H1 (cell line): Measurements from ENCODE around the gene MCCD1.

Source experiments
- CEBPB ChIP-seq: IDR thresholded peaks from 2 replicates; pipeline ENCODE4 v1.6.1; 2012; ENCODE audit warnings: low read depth, low read length
- CTCF ChIP-seq, 3 experiments: IDR thresholded peaks; 1 replicate in 2 of 3; 2 replicates in 1 of 3; pipeline versions ENCODE4 v1.5.1 to v1.6.1; 2011; ENCODE audit warnings: low read length in 3 of 3, mild to moderate bottlenecking in 3 of 3, inconsistent platforms in 2 of 3, low read depth in 1 of 3, moderate library complexity in 1 of 3; ENCODE audit not compliant: insufficient read depth in 1 of 3; ENCODE audit errors: control extremely low read depth in 1 of 3
- EP300 ChIP-seq, 2 experiments: IDR thresholded peaks; 1 replicate in 1 of 2; 2 replicates in 1 of 2; pipeline ENCODE4 v1.6.1; 2011 to 2012; ENCODE audit warnings: low read depth in 2 of 2, low read length in 2 of 2, mild to moderate bottlenecking in 2 of 2, borderline replicate concordance in 1 of 2, inconsistent platforms in 1 of 2, moderate library complexity in 1 of 2
- FOSL1 ChIP-seq: IDR thresholded peaks from 2 replicates; pipeline ENCODE4 v1.6.1; 2011; ENCODE audit warnings: mild to moderate bottlenecking, low read depth, low read length, moderate library complexity; ENCODE audit not compliant: insufficient read depth
- GABPA ChIP-seq: IDR thresholded peaks from 2 replicates; pipeline ENCODE4 v1.6.1; 2011; ENCODE audit warnings: mild to moderate bottlenecking, low read length, moderate library complexity, borderline replicate concordance; ENCODE audit not compliant: insufficient read depth
- POLR2A ChIP-seq, 2 experiments: IDR thresholded peaks; 1 replicate in 1 of 2; 2 replicates in 1 of 2; pipeline ENCODE4 v1.6.1; 2011; ENCODE audit warnings: low read depth in 2 of 2, low read length in 2 of 2, mild to moderate bottlenecking in 2 of 2; ENCODE audit errors: control extremely low read depth in 1 of 2
- POLR2AphosphoS5 ChIP-seq: IDR thresholded peaks from 2 replicates; pipeline ENCODE4 v1.6.1; 2011; ENCODE audit warnings: low read depth, low read length
- RAD21 ChIP-seq, 2 experiments: IDR thresholded peaks in 1 of 2; conservative IDR thresholded peaks in 1 of 2; 2 replicates each; pipeline ENCODE4 v1.6.1; 2011; ENCODE audit warnings: low read depth in 2 of 2, low read length in 2 of 2, improper control_type of control experiment in 1 of 2, inconsistent platforms in 1 of 2, mild to moderate bottlenecking in 1 of 2, moderate library complexity in 1 of 2
- TAF1 ChIP-seq: IDR thresholded peaks from 2 replicates; pipeline ENCODE4 v1.6.1; 2011; ENCODE audit warnings: mild to moderate bottlenecking, low read depth, low read length
- YY1 ChIP-seq: IDR thresholded peaks from 2 replicates; pipeline ENCODE4 v1.6.1; 2011; ENCODE audit warnings: low read depth, mild to moderate bottlenecking, low read length

- TF ChIP-seq POLR2AphosphoS5 = no peak
- TF ChIP-seq EP300 (IDR thresholded peaks at IDR 0.05; ENCODE audit: borderline replicate concordance in 1 of 2, low read depth in 2 of 2, low read length in 2 of 2) = no peak
- TF ChIP-seq CTCF (IDR thresholded peaks at IDR 0.05; ENCODE audit: control extremely low read depth in 1 of 3, insufficient read depth in 1 of 3, low read depth in 1 of 3, low read length in 3 of 3) = no peak
- no peak for TF ChIP-seq YY1
- no peak for TF ChIP-seq RAD21 (IDR thresholded peaks at IDR 0.05 in 1 of 2, conservative IDR thresholded peaks at IDR 0.05 in 1 of 2; ENCODE audit: low read depth in 2 of 2, low read length in 2 of 2)
- TF ChIP-seq POLR2A (IDR thresholded peaks at IDR 0.05; ENCODE audit: control extremely low read depth in 1 of 2, low read depth in 2 of 2, low read length in 2 of 2) = no peak; a peak in 1 of 3 replicates
- no peak for TF ChIP-seq TAF1
- TF ChIP-seq CEBPB = no peak
- no peak for TF ChIP-seq FOSL1
- no peak for TF ChIP-seq GABPA
Measured at GRCh38 chr6:31534521-31535040, 5.8 kb downstream of the MCCD1 start.
